Umbilical cord (tissue), 2 donors: Measurements from ENCODE around the gene FIGNL2. TPM values are rescaled to one million over a fixed set of nuclear protein-coding genes. Genes with fewer than 3 reads are reported as not detected.

Experiments
- DNase-seq: peaks from one replicate; pipeline ENCODE4 v3.0.0-alpha.2; 2015; ENCODE audit warnings: low spot score
- total RNA-seq: library from RNA; depleted of rRNA; stranded (reverse); fragments of >200 nt; gene quantifications from one replicate; pipeline ENCODE4 v1.2.3, GENCODE V29; 2014; ENCODE audit warnings: low replicate concordance; ENCODE audit not compliant: insufficient read depth

Gene FIGNL2
- total RNA-seq, 1 donor from 2014 or later: 0.48 TPM

DNA sequence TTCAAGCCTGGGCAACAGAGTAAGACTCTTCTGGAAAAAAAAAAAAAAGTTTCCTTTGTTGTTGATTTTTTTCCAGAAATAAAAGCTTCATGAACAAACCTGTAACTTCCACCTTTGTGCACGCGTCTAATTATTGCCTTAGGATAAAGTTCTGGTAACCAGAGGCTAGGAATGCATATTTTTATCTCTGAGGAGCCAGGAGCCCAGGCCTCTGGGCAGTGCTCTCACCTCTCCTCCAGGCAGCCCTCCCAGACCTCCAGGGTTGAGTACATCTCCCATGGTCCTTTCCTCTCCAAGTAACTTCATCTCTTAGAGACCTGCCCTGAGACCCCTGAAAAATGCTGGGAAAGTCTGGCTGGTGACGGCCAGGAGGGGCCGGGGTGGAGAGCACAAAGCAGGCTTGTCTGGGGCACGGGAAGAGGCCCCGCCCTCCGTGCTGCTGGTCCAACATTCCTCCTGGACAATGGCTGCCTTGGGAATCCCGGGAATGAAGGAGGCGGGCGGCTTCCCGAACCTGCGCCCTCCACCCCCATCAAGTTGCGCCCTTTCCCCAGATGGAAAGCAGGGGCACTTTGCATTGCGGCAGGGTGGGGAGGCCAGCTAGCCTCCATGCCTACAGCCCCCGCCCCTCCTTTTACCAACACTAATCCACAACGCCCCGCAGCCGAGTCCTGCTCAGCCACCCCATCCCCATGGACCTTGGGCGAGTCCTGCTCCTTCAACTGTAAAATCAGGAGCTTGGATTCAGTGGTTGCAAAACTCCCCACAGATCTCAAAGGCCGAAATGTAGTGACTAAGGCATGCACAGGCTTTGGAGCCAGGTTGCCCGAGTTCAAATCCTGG, 7.3 kb upstream of the FIGNL2 start:
- peak; percentile 65 for DNase-seq

DNA sequence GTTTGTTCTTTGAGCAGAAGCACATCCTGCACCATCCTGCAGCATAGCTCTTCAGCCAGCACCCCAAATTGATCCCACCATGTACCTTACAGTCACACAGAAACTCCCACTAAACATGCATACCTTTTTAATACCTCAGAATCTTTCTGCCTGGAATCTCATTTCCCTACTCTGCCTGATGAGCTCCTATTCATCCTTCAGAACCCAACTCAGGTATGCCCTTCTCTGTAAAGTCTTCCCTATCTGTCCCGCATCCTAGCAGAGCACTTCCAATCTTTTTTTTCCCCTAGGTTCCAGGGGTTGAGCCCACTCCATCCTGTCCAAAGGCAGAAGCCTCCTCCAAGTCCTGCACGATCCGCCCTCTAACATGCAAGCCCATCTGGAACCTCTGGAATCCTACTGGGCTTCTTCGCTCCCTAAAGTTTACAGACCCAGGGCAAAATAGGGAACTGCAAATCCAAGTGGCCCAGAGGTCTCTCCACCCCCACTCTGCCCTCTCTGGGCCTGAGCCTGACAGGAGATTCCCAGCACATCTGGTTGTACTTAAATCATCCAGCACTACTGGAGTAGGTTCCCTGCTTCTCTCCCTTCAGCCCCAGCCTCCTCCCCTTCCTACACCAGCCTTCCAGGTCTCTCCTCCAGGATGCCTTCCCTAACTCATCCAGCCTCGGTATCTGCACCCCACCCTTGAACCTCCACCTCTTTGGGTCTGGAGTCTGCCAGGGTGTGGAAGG, 4.1 kb upstream of the FIGNL2 start:
- DNase-seq: no peak

DNA sequence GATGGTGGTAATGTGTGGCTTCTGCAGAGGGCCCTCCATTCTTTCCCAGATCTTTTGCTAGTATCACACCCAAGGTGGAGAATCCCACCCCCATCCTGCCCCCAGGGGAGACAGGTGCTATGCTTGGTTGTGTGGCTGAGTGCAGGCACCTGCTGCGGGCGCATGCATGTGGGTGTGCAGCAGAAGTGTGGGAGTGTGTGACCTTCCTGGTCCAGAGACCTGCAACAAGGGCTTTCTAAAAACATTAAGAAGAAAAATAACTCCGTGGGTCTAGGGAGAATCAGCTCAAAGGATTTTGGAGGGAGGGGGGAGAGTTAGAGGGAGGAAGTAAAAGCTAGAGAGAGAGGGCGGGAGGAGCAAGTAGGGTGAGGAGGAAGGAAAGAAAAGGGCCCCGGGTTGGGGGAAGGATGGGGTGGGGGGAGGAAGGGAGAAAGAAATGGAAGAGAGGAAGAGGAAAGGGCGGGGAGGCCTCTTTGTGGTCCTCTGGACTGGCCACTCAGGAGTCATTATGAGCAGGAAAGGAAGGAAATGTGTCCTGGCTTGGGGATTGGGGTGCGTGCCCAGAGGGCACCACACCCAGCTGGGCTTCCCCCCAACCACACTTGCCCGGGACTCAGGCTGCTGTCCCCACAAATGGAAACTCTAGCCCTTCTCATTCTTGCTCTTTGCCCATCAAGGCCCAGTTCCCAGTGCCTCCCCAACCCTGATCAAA, 3.1 kb upstream of the FIGNL2 start:
- DNase-seq: no peak

DNA sequence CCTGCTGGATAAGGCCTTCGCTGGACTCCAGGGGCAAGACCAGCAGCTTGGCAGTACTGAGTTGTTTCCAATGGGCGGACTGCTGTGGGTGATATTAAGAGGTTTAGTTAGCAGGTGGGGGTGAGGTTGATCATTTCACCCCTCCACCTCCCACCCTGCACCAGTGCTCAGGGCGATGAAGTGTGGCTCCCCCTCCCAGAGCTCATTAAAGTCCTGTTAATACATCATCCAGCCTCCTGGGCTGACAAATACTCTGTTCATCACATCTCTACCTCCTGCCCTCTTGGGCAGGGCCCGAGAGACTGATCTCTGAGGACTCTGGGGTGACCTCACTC, 2.4 kb upstream of the FIGNL2 start:
- DNase-seq: no peak

DNA sequence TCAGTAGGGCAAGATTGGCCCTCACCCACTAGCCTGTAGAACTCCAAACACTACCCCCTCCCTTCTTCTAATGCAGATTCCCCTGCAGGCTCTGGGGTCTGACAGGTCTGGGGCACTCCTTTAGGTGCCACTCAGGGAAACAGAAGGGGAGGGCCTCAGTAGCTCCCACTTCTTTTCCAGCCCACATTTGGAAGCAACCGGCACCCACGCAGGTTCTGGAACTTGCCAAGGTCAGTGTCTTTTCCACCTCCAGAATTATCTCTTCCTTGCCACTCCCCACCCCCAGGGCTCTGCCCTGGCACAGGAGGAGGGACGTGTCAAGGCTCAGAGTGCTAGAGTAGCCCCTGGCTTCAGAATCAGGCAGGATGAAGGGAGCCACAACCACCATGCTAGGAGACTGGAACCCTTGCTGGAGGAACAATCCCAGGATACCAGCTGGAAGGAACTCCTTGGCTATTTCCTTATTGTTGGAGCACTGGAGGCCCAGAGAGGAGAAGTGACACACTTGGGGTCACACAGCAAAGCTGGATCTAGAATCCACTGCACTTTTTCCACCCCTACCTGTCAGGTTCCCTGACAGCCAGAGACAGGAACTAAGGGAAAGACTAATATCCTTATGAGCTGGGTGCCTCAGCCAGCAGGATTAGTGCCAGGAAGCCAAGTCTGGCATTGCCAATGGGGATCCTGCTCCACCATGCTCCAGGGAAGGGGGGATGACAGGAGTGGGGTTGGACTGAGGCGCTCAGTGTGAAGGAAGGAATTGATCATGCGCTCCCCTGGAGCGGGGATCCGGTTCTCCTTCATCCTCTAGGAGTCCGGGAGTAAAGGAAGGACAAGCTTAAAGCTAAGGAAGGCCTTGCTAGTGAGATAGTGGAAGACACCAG, 1.8 kb upstream of the FIGNL2 start:
- DNase-seq: no peak

DNA sequence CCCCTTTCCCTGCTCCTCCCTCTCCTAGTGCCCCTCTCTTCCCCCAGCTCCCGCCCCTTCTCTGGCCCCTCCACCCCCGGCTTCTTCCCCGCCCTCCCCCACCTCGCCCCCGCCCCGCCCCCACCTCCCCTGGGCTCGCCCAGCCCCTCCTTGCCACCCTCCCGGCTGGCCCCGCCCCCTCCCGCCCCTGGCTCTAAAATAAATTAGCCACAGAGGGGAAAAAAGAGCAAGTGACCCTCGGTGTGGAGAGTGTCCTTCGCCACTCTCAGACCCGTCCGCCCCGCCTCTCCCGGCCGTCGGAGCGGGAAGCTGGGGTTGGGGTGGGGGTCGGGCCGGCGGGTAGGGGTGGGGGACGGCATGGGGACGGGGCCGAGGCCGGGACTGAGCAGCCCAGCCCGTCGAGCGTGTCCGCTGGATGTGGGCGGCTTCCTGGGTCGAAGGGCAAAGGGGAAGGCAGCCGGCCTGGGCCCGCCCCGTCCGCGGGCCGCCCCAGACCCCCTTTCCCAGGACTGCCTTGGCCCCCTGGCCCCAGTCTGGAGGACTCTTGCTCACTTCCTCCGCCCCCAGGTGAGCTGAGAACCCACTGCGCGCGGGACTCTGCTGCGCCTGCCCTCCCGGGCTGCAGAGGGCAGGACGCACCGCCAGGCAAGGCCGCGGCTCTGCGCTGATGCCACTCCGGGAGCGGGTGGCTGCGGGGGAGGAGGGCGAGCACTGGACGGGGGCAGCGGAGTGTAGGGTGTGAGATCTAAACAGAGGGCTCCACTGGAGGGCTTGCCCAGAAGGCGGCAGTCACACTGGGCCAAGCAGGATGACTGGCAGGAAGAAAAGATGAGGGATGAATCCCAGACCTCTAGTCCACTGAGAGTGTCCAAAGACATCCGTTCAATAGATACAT, 570 bp upstream of the FIGNL2 start:
- no peak for DNase-seq

DNA sequence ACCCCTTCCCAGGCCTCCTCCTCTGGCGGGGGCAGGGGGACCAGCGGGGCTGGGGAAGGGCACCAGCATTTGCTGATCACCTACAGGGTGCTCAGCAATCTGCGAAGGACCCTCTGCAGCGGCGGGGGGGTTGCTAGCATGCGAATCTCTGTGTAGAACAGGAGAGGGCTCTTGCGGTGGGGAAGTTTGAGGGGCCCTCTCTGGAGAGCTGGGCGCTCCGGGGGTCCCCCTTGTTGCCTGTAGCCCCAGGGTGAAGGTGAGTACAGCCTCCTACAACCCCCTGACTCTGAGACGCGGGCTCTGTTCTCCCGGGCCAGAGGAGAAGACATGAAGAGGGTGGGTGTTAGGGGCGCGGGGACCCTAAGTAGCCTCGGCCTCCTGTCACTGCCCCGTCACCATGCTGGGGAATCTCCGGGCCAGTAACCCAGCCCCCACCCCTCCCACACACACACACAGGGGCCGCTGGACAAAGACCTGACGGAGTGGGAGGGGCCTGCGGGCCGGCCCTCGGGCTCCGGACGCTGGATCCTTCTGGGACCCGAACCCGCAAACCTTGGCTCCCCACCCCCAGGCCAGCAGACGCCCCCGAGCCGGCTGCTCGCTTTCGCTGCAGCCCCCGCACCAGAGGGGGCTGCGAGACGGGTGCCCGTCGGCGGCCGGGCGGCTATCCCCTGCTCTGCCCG, 734 bp downstream of the FIGNL2 start:
- no peak for DNase-seq

DNA sequence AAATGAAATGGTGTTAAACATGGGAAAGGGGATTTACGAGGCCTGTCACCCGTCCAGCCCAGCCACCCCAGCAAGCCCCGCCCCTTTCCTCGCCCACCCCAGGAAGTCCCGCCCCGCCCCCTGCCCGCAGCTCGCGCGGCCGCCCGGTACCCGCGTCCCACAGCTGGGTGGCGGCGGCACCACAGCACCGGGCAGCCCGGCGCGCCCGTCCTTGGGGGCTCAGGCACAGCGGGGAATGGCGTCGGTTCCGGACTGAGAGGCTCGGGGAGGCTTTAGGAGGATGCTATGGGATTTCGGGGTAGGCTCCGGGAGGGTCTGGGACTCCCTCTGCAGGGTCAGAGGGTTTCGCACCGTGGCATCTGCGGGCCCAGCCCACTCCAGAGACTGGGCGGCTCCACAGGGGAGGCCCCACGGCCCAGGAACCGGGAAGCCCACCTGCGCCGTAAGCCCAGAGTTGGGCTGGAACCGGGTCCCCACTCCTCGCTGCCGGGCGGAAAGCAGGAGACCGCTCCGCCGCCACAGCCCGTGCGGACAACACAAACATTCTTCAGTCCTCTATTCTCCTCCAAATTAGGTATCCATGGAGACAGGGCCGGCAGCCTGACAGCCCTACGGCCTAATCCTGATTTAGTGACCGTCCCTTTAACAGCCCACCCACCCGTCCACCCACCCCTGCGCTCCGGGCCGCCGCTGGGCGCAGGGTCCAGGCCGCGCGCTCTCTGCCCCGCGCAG, 1.4 kb downstream of the FIGNL2 start:
- DNase-seq: peak; percentile 56

DNA sequence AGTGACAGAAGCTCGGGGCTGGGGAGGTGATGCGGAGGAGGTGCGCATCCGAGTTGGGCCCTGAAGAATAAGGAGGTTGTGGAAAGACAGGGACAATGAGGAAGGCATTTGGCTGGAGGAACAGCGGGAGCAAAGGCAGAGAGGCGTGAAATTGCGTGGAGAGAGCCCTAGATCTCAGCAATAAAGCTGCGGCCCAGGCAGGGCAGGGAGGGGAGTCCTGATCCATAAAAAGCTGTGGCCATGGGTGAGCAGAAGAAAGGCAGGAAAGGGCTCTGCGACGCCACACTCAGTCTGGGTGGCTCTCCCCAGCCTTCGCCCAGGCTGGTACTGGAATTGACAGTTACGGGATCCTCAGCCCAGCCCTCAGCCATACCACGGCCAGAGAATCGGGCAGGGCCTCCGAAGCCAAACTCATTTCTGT, 2.2 kb downstream of the FIGNL2 start:
- no peak for DNase-seq

DNA sequence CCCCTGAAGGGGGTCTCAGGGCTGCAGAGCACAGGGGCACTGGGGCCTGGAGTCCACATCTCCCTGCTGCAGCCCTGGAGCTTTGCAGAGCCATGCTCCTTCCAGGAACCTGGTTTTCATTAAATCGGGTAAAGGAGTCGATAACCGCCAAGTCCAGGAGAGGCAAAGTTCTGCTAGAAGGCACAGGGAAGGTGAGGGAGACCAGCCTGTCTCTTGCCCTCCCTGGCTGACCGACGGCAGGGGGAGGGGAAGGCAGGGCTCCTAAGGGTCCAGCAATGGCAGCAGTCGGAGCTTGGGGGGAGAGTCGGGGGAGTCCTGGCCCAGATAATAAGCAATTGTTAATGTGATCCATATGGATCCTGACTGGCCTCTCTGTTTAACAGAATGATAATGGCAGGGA, 3.0 kb downstream of the FIGNL2 start:
- DNase-seq: no peak

DNA sequence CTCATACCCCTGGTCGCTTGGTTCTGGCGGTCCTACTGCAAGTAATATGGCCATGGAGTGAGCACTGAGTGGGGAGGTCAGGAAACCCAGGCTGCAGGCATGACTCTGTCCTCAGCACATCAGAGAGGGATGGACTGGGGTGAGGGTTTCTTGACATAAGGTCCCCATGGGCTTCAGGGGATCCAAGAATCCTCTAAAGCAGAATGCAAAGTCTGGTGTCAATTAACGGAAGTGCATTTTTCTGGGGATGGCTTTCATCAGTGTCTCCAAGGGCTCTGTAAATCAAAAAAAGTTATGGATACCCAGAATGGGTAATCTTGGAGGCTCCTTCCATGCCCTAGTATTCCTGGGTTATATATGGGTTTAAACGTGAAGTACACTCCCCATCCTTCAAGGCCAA, 3.7 kb downstream of the FIGNL2 start:
- DNase-seq: no peak

DNA sequence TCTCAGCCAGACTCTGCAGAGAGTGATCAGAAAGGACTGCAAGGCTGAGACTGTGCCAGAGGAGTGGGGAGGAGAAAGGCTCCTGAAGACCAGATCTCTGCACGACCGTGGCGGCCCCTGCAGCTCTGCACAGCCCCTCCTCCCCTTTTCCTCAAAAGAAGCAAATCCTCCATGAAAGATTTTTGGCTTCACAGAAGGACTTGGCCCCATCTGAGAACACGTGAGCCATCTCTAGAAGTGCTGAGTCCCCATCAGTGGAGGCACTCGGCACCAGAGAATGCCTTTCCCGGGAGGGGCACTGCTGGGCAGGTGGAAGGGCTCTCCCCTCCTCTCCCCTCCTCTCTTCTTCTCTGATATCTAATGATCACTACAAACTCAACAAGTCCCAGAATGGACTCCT, 6.8 kb downstream of the FIGNL2 start:
- peak; percentile 74 for DNase-seq

DNA sequence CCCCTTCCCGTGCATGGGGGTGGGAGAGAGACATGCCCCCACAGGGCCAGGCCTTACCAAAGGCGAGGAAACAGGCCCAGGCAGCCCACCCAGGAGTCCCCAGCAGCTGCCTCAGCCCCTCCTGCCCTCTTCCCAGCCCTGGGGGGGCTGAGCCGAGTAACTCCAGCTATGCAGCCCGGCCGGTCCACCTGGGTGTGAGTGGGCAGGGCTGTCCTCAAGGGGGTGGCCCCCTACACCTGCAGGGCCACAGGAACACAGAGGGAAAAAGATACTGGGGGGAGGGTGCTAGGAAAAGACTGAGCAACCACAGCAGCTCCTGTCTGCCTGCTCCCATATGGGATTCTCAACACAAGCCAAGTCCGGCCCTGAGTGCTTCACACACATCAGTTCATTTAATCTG, 7.6 kb downstream of the FIGNL2 start:
- peak; percentile 33 for DNase-seq

DNA sequence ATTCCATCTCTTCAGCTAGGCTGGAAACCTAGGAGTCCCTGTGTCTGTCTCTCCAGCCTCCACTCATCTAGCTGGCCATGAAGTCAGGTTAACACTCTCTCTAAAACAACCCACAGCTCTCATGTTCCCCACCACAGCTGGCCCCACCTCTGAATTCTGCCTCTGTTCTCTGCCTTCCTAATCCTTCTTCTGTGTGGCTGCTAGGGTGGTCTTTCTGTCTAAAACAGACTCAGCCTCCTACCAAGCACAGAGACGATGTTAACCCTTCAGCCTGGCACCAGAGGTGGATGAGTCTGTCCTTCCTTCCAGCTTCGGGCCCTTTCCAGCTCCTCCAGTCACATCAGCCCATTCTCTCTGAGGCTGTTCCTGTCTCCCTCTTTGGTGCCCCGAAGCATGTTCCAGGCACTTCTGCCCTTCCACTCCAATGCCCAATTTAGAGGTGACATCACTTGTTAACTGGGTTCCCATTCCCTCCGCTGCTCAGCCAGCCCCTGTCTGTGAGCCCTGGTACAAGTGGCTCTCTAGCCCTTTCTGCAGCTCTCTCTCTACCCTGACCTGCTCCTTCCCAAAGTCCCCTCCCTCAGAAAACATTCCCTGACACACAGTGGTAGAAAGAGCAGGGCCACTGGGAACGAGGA, 9.1 kb downstream of the FIGNL2 start:
- no peak for DNase-seq

DNA sequence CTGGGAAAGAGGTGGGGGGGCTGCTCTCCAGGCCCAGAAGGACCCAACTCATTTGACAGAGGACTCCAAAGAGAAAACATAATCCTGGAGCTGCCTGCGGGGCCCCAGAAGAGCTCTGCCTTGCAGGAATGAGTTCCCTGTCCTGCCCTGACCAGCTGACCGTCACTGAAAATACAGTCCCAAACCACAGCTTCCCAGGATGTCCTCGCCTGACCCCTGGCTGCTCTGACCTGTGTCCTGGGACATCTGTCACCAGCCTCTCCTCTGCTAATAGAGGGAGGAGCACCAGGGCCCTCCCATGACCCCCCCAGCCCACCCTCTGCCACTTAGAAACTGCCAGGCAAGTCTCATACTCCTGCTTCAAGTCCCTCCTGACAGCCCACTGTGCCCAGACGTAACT, 9.8 kb downstream of the FIGNL2 start:
- no peak for DNase-seq

DNA sequence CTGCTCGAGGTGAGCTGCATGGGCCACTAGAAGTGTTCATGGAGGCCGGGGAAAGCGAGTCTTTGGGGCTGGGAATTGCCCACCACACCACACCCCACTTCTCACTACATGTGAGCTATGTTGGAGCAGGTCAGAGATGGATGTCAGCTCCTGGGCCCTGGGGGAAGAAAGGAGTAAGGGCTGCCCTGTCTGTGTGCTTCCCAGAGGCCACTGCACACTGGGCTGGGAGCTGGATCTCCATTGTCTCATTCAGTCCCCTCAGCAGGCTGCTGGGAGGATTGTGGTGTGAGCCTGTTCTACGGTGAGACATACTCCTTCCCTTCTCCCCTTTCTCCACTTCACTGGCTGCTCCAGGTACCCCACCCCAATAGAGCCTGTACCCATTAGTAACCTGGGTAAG, 10.5 kb downstream of the FIGNL2 start:
- no peak for DNase-seq

DNA sequence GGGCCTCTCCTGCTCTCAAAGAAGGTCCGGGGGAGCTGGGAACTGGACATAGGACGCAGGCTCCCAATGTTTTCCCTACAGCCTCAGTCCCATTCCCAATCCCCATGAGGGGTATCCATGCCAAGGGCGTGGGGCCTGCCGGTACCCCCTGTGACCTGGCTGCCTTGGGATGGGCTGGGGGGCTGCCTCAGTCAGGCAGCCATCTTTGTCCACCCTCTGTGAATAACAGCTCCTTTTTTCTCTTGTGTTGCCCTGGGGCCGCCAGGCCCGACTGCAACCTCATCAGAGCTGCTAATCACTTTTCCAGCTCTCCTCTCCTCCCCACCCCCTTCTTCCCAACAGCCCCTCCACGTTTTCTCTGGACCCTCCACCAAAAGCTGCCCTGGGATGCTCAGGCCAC, 11.2 kb downstream of the FIGNL2 start:
- DNase-seq: no peak

DNA sequence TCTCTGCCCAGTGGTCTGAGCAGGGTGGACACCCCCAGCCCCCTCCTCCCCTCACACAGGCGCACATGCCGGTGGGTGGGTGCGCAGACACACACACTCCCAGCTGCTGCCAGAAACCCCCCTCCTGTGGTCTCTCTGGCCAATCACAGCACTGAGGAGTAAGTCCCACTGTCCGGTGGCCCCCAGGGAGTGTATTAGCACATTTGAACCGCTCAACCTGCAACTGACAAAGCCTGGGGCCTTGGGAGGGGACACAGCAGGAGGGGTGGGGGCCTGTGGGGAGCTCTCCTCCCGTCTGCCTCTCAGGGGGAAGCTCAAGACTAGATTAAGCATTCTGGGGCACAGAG, 11.7 kb downstream of the FIGNL2 start:
- no peak for DNase-seq
